ENCODE data around the gene DTNBP1.

The DTNBP1 gene

DNA sequence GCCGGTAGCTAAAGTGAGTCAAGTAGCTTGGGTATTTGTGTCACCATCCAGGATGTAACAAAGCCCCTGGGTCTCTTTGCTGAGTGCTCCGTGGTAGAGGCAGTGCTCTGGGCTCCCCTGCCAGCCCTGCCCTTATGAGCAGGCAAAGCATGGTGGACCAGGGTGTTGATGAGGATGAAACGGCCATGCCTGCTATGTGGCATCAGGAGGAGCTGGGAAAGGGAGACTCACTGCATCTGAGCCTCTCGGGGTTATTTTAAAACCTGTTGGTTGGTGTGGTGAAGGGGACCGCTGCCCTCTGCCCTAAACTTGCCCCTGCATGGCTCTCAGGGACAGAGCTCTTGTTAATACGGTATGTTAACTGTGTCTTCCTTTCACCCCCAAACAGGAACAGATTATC is 143.1 kb downstream of the DTNBP1 start:
- TF ChIP-seq SIN3A (IDR thresholded peaks at IDR 0.05; ENCODE audit: borderline replicate concordance, insufficient read depth, low read length): no peak
- no peak for TF ChIP-seq TAF1 (IDR thresholded peaks at IDR 0.05; ENCODE audit: borderline replicate concordance, insufficient read depth, low read length)
- TF ChIP-seq FOXP2 (optimal IDR thresholded peaks at IDR 0.05; ENCODE audit: borderline replicate concordance, extremely low read depth, extremely low read length, insufficient read depth): no peak
- no peak for TF ChIP-seq POLR2AphosphoS5 (IDR thresholded peaks at IDR 0.05; ENCODE audit: low read depth, low read length)
- TF ChIP-seq, protein P1, sequence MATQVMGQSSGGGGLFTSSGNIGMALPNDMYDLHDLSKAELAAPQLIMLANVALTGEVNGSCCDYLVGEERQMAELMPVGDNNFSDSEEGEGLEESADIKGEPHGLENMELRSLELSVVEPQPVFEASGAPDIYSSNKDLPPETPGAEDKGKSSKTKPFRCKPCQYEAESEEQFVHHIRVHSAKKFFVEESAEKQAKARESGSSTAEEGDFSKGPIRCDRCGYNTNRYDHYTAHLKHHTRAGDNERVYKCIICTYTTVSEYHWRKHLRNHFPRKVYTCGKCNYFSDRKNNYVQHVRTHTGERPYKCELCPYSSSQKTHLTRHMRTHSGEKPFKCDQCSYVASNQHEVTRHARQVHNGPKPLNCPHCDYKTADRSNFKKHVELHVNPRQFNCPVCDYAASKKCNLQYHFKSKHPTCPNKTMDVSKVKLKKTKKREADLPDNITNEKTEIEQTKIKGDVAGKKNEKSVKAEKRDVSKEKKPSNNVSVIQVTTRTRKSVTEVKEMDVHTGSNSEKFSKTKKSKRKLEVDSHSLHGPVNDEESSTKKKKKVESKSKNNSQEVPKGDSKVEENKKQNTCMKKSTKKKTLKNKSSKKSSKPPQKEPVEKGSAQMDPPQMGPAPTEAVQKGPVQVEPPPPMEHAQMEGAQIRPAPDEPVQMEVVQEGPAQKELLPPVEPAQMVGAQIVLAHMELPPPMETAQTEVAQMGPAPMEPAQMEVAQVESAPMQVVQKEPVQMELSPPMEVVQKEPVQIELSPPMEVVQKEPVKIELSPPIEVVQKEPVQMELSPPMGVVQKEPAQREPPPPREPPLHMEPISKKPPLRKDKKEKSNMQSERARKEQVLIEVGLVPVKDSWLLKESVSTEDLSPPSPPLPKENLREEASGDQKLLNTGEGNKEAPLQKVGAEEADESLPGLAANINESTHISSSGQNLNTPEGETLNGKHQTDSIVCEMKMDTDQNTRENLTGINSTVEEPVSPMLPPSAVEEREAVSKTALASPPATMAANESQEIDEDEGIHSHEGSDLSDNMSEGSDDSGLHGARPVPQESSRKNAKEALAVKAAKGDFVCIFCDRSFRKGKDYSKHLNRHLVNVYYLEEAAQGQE (IDR thresholded peaks at IDR 0.05; ENCODE audit: insufficient read depth in 1 of 2, low read depth in 2 of 2, low read length in 2 of 2): no peak

DNA sequence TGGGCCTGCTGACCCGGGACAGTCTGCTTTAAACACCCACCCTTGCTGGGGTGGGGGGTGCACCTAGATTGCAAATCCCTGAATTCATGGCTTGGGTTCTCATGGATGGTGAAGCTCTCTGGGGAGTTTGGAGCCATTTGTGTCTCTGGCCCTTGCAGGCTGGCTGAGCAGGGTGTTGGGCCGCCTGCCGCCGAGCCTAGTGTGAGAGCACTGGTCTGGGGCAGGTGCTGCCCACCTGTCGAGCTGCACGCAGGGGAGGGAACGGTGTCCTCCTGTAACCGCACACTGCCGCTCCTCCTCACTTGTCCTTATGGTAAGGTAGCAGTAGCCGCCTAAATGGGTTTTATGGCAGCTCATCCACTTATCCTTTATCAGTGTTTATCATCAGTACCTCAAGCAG is 143.9 kb downstream of the DTNBP1 start:
- TF ChIP-seq, protein P1 (IDR thresholded peaks at IDR 0.05; ENCODE audit: insufficient read depth in 1 of 2, low read depth in 2 of 2, low read length in 2 of 2): no peak
- TF ChIP-seq FOXP2 (optimal IDR thresholded peaks at IDR 0.05; ENCODE audit: borderline replicate concordance, extremely low read depth, extremely low read length, insufficient read depth): no peak
- no peak for TF ChIP-seq SIN3A (IDR thresholded peaks at IDR 0.05; ENCODE audit: borderline replicate concordance, insufficient read depth, low read length)
- TF ChIP-seq POLR2AphosphoS5 (IDR thresholded peaks at IDR 0.05; ENCODE audit: low read depth, low read length): no peak
- TF ChIP-seq TAF1 (IDR thresholded peaks at IDR 0.05; ENCODE audit: borderline replicate concordance, insufficient read depth, low read length): no peak

DNA sequence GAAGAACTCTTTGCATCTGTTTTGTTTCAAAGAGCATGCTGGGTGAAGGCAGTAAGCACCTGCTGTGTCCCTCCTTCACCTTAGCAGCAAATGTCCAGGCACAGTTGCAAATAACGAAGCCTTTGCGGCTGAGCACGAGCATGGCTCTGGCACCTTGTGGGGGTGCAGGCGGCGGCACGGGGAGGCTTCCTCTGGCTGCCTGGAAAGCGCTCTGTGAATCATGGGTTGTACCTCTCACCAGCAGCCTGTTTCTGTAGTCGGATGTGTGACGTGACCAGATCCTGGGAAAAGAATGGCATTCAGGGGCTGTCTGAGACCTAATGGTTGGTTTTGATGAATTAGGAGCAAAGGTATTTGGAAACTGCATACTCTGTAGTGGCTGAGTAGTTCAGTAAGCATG is 144.8 kb downstream of the DTNBP1 start:
- TF ChIP-seq POLR2AphosphoS5 (IDR thresholded peaks at IDR 0.05; ENCODE audit: low read depth, low read length): no peak
- no peak for TF ChIP-seq TAF1 (IDR thresholded peaks at IDR 0.05; ENCODE audit: borderline replicate concordance, insufficient read depth, low read length)
- TF ChIP-seq SIN3A (IDR thresholded peaks at IDR 0.05; ENCODE audit: borderline replicate concordance, insufficient read depth, low read length): no peak
- TF ChIP-seq, protein P1 (IDR thresholded peaks at IDR 0.05; ENCODE audit: insufficient read depth in 1 of 2, low read depth in 2 of 2, low read length in 2 of 2): no peak
- TF ChIP-seq FOXP2 (optimal IDR thresholded peaks at IDR 0.05; ENCODE audit: borderline replicate concordance, extremely low read depth, extremely low read length, insufficient read depth): no peak

DNA sequence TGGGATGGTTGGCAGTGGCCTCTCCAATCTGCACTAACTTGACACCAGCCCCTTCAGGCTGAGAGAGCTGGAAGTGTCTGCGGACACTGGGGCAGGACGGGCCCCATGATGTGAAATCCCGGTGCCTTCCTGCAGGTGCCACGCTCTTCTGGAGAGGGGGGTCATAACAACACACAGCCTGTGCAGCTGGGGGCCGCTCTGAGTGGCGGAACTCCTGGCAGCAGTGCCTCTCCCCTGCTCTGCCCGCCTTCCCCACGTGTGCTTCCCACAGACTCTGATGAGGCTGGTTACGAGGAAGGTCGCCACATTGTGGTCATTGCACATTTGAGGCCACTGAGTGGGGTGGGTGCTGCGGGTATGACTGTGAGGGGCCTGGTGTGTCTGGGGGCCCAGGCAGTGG is 145.2 kb downstream of the DTNBP1 start:
- TF ChIP-seq FOXP2 (optimal IDR thresholded peaks at IDR 0.05; ENCODE audit: borderline replicate concordance, extremely low read depth, extremely low read length, insufficient read depth) (no peak), POLR2AphosphoS5 (IDR thresholded peaks at IDR 0.05; ENCODE audit: low read depth, low read length) (no peak), SIN3A (IDR thresholded peaks at IDR 0.05; ENCODE audit: borderline replicate concordance, insufficient read depth, low read length) (no peak), TAF1 (IDR thresholded peaks at IDR 0.05; ENCODE audit: borderline replicate concordance, insufficient read depth, low read length) (no peak)
- TF ChIP-seq, protein P1 (IDR thresholded peaks at IDR 0.05; ENCODE audit: insufficient read depth in 1 of 2, low read depth in 2 of 2, low read length in 2 of 2): no peak

All from PFSK-1 (cell line).